Lung microvascular endothelial cell (primary cell): ENCODE data around the gene FOSB. TPM values are rescaled to one million over a fixed set of nuclear protein-coding genes. Genes with fewer than 3 reads are reported as not detected.
A peak's percentile ranks its signal among the peaks of the same experiment; 100 is the strongest.
"Not testable (repeated sequence)": the region's sequence is repeated elsewhere in the genome, so short reads cannot be mapped to it uniquely, and the experiment has no call there.

ENCODE experiments used
- DNase-seq, 2 donors: peaks; one replicate each; pipeline versions ENCODE4 v3.0.0 to v3.0.0-alpha.2; 2010; ENCODE audit warnings: low read depth in 2 of 2
- total RNA-seq: library from RNA; depleted of rRNA; stranded (reverse); fragments of >200 nt; gene quantifications from 2 replicates; pipeline ENCODE4 v1.2.1, GENCODE V29; 2014

The FOSB gene
- total RNA-seq, 1 donor from 2014 or later, result 23.4 TPM

GRCh38 chr19:45503909-45504308 is 36.1 kb downstream of the FOSB start:
- DNase-seq, result no peak

- no peak for DNase-seq
Measured at GRCh38 chr19:45505151-45505995, 37.6 kb downstream of the FOSB start.

GRCh38 chr19:45505996-45506245 is 38.1 kb downstream of the FOSB start:
- DNase-seq, result no peak

GRCh38 chr19:45506246-45506988 is 38.6 kb downstream of the FOSB start:
- peak; percentile 89 to 91 for DNase-seq

GRCh38 chr19:45506989-45507871 is 39.4 kb downstream of the FOSB start, which contains the start of gene VASP:
Gene VASP, plus strand, starts transcription at chr19:45507479. Its CDS starts 293 bp downstream, at chr19:45507772.
- DNase-seq, result peak; percentile 79 to 83

- DNase-seq, result peak in 1 of 2 donors; percentile 35
Measured at GRCh38 chr19:45507872-45508416, 40.1 kb downstream of the FOSB start.

GRCh38 chr19:45508417-45508860 is 40.6 kb downstream of the FOSB start:
- DNase-seq, result peak; percentile 32 to 33

- peak; percentile 38 to 81 for DNase-seq
Measured at GRCh38 chr19:45508861-45509691, 41.3 kb downstream of the FOSB start.

- DNase-seq, result no peak
Measured at GRCh38 chr19:45509692-45510015, 41.9 kb downstream of the FOSB start.

GRCh38 chr19:45510352-45510751 is 42.6 kb downstream of the FOSB start:
- DNase-seq, result not testable (repeated sequence)

- DNase-seq, result no peak
Measured at GRCh38 chr19:45511074-45511473, 43.3 kb downstream of the FOSB start.

- no peak for DNase-seq
Measured at GRCh38 chr19:45512881-45513483, 45.2 kb downstream of the FOSB start.

GRCh38 chr19:45514376-45515051 is 46.7 kb downstream of the FOSB start:
- DNase-seq, result no peak

GRCh38 chr19:45515081-45515624 is 47.4 kb downstream of the FOSB start:
- peak in 1 of 2 donors; percentile 33 for DNase-seq

GRCh38 chr19:45515807-45516401 is 48.1 kb downstream of the FOSB start:
- no peak for DNase-seq

- no peak for DNase-seq
Measured at GRCh38 chr19:45517238-45517637, 49.4 kb downstream of the FOSB start.

GRCh38 chr19:45517641-45518468 is 50.1 kb downstream of the FOSB start:
- DNase-seq, result no peak

- DNase-seq, result no peak
Measured at GRCh38 chr19:45518469-45518826, 50.7 kb downstream of the FOSB start.
